Measurements from ENCODE around the gene GALNT9. TPM values are rescaled to one million over a fixed set of nuclear protein-coding genes. Genes with fewer than 3 reads are reported as not detected.

The GALNT9 gene
- total RNA-seq, 2 experiments from 2014 or later, result not detected

GRCh38 chr12:132288516-132289215, 40.7 kb downstream of the GALNT9 start:
- no peak overlapping the region for H3K27ac Mint-ChIP-seq
- H3K4me1 ChIP-seq (ENCODE audit: insufficient read depth, low read length), result peaks cover 21% of the 10 kb centered on the region
- TF ChIP-seq CTCF (IDR thresholded peaks at IDR 0.05), result no peak
- CTCF ChIA-PET, result no interaction called here
- H3K9me3 ChIP-seq (ENCODE audit: control insufficient read depth in 1 of 2, insufficient read depth in 1 of 2, low read length in 2 of 2), result peaks cover 0 to 30% of the 10 kb centered on the region in 2 experiments
- ATAC-seq (ENCODE audit: poor library complexity) (no peak), DNase-seq (no peak)
- peaks cover 14 to 16% of the 10 kb centered on the region in 2 experiments for H3K27me3 ChIP-seq (ENCODE audit: control insufficient read depth in 1 of 2, insufficient read depth in 2 of 2, low read length in 2 of 2)
- intact Hi-C loops (cut with DNase I, micrococcal nuclease), result no loop called here
- H3K9me3 Mint-ChIP-seq, result no peaks in the 10 kb centered on the region
- no peaks in the 10 kb centered on the region for H3K36me3 Mint-ChIP-seq (ENCODE audit: low read depth)
- H3K27ac ChIP-seq (ENCODE audit: low read depth in 1 of 2, low read length in 2 of 2), result no peak overlapping the region
- H3K27me3 Mint-ChIP-seq, result peaks cover 39% of the 10 kb centered on the region
- POLR2A ChIA-PET, result no interaction called here
- no peaks in the 10 kb centered on the region for H3K4me1 Mint-ChIP-seq (ENCODE audit: low read depth)
- H3K4me3 ChIP-seq (ENCODE audit: low read length), result no peak overlapping the region
- H3K4me3 Mint-ChIP-seq, result no peak overlapping the region
- H3K36me3 ChIP-seq (ENCODE audit: insufficient read depth, low read length), result no peaks in the 10 kb centered on the region

- Mint-ChIP-seq H3K27me3 (peaks cover 34% of the 10 kb centered on the region), H3K9me3 (no peaks in the 10 kb centered on the region), H3K4me1 (ENCODE audit: low read depth) (no peaks in the 10 kb centered on the region), H3K36me3 (ENCODE audit: low read depth) (no peaks in the 10 kb centered on the region), H3K27ac (no peak overlapping the region), H3K4me3 (no peak overlapping the region)
- POLR2A ChIA-PET, result no interaction called here
- Histone ChIP-seq H3K27ac (ENCODE audit: low read depth in 1 of 2, low read length in 2 of 2) (no peak overlapping the region), H3K4me1 (ENCODE audit: insufficient read depth, low read length) (peaks cover 31% of the 10 kb centered on the region), H3K9me3 (ENCODE audit: control insufficient read depth in 1 of 2, insufficient read depth in 1 of 2, low read length in 2 of 2) (peaks cover 0 to 27% of the 10 kb centered on the region in 2 experiments), H3K36me3 (ENCODE audit: insufficient read depth, low read length) (no peaks in the 10 kb centered on the region), H3K27me3 (ENCODE audit: control insufficient read depth in 1 of 2, insufficient read depth in 2 of 2, low read length in 2 of 2) (peaks cover 10 to 18% of the 10 kb centered on the region in 2 experiments), H3K4me3 (ENCODE audit: low read length) (no peak overlapping the region)
- intact Hi-C loops (cut with DNase I, micrococcal nuclease), result no loop called here
- DNase-seq (no peak), ATAC-seq (ENCODE audit: poor library complexity) (no peak)
- CTCF ChIA-PET, result no interaction called here
- no peak for TF ChIP-seq CTCF (IDR thresholded peaks at IDR 0.05)
Measured at GRCh38 chr12:132287391-132288238, 41.8 kb downstream of the GALNT9 start.

- POLR2A ChIA-PET, result no interaction called here
- Histone ChIP-seq H3K36me3 (ENCODE audit: insufficient read depth, low read length) (no peaks in the 10 kb centered on the region), H3K27me3 (ENCODE audit: control insufficient read depth in 1 of 2, insufficient read depth in 2 of 2, low read length in 2 of 2) (peaks cover 10 to 18% of the 10 kb centered on the region in 2 experiments), H3K27ac (ENCODE audit: low read depth in 1 of 2, low read length in 2 of 2) (no peak overlapping the region), H3K4me3 (ENCODE audit: low read length) (no peak overlapping the region), H3K9me3 (ENCODE audit: control insufficient read depth in 1 of 2, insufficient read depth in 1 of 2, low read length in 2 of 2) (peaks cover 0 to 22% of the 10 kb centered on the region in 2 experiments), H3K4me1 (ENCODE audit: insufficient read depth, low read length) (peaks cover 37% of the 10 kb centered on the region)
- peaks cover 34% of the 10 kb centered on the region for H3K27me3 Mint-ChIP-seq
- no peak for TF ChIP-seq CTCF (IDR thresholded peaks at IDR 0.05)
- H3K9me3 Mint-ChIP-seq, result no peaks in the 10 kb centered on the region
- no peaks in the 10 kb centered on the region for H3K4me1 Mint-ChIP-seq (ENCODE audit: low read depth)
- H3K36me3 Mint-ChIP-seq (ENCODE audit: low read depth), result no peaks in the 10 kb centered on the region
- CTCF ChIA-PET, result no interaction called here
- DNase-seq (no peak), ATAC-seq (ENCODE audit: poor library complexity) (no peak)
- H3K27ac Mint-ChIP-seq, result no peak overlapping the region
- no peak overlapping the region for H3K4me3 Mint-ChIP-seq
- intact Hi-C loops (cut with DNase I, micrococcal nuclease), result no loop called here
Measured at GRCh38 chr12:132286912-132287311, 42.5 kb downstream of the GALNT9 start.

Measured in CD4-positive, alpha-beta T cell (primary cell).